ENCODE measurements around the gene RIOK1. TPM values are rescaled to one million over a fixed set of nuclear protein-coding genes. Genes with fewer than 3 reads are reported as not detected.

RIOK1 gene
- total RNA-seq, 1 donor from 2014 or later: 21.9 TPM

- DNase-seq (ENCODE audit: low read depth) (peak; percentile 58), FAIRE-seq (no peak)
- no peak for TF ChIP-seq CTCF (IDR thresholded peaks at IDR 0.05; ENCODE audit: insufficient read depth, low read length, severe bottlenecking)
- no peak overlapping the region for H3K4me3 ChIP-seq (ENCODE audit: low read depth, low read length)
- H3K27me3 ChIP-seq (ENCODE audit: control insufficient read depth, insufficient read depth, low read length): no peaks in the 10 kb centered on the region
- no peaks in the 10 kb centered on the region for H3K36me3 ChIP-seq (ENCODE audit: control insufficient read depth, insufficient read depth, low read length)
These were observed 71.8 kb downstream of the RIOK1 start for GRCh38 chr6:7461416-7461815.

GRCh38 chr6:7463785-7464184 is 74.2 kb downstream of the RIOK1 start:
- peak; percentile 76 for DNase-seq (ENCODE audit: low read depth)
- no peak for TF ChIP-seq CTCF (IDR thresholded peaks at IDR 0.05; ENCODE audit: insufficient read depth, low read length, severe bottlenecking)
- H3K4me3 ChIP-seq (ENCODE audit: low read depth, low read length): no peak overlapping the region
- FAIRE-seq: no peak
- no peaks in the 10 kb centered on the region for H3K36me3 ChIP-seq (ENCODE audit: control insufficient read depth, insufficient read depth, low read length)
- no peaks in the 10 kb centered on the region for H3K27me3 ChIP-seq (ENCODE audit: control insufficient read depth, insufficient read depth, low read length)

- Histone ChIP-seq H3K36me3 (ENCODE audit: control insufficient read depth, insufficient read depth, low read length) (no peaks in the 10 kb centered on the region), H3K27me3 (ENCODE audit: control insufficient read depth, insufficient read depth, low read length) (no peaks in the 10 kb centered on the region), H3K4me3 (ENCODE audit: low read depth, low read length) (no peak overlapping the region)
- no peak for TF ChIP-seq CTCF (IDR thresholded peaks at IDR 0.05; ENCODE audit: insufficient read depth, low read length, severe bottlenecking)
- DNase-seq (ENCODE audit: low read depth) (no peak), FAIRE-seq (no peak)
These were observed 77.6 kb downstream of the RIOK1 start for GRCh38 chr6:7467007-7467897.

Other genes with a start within 250 kb of the RIOK1 start
- gene SSR1, start 76.6 kb upstream of the RIOK1 start, total RNA-seq: 36.9 and 54.3 TPM in 2 replicates
- gene CAGE1, start 66 bp upstream of the RIOK1 start, total RNA-seq: 0.13 TPM in 1 of 2 replicates, not detected in the other
- gene DSP, start 151.9 kb downstream of the RIOK1 start, total RNA-seq: 394 and 699 TPM in 2 replicates
- gene SNRNP48, start 200.4 kb downstream of the RIOK1 start, total RNA-seq: 10.0 and 12.8 TPM in 2 replicates

All from bronchial epithelial cell (primary cell).